ENCODE measurements around the gene SEMA6B.

Gene SEMA6B

DNA sequence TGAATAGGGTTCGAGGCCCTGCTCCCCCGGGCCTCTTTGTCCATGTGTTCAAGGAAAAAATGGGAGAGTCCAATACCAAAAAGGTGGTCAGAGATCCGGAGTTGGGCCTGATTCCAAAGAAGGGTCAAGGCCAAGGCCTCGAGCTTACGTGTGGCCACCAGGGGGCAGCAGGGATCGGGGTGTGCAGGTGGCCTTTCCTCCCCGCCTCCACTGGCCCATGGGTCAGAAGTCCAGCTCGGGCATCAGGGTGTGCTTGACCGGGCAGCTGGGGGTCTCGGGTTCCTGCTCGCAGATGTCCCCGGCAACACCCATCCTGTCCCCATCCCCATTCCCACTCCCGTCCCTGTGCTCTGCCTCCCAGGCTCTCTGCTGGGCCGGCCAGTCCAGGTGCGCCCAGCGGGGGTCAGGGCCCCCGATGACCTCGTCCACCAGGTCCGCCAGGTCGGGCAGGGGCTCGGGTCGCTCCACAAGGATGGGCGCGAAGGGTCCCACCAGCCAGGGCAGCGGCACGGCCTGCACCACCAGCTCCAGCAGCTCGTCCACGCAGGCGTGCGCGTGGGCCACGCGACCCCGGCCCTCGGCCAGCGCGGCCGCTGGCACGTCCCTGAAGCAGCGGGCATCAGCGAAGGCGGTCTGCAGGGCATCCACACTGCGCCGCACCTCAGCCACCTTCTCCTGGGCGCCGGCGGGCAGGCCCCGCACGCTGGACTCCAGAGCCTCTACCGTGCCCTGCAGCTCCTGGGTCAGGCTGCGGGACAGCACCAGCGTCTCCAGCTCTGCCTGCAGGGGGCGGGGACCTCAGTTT is 36.0 kb downstream of the SEMA6B start:
- DNase-seq = peak; percentile 71

DNA sequence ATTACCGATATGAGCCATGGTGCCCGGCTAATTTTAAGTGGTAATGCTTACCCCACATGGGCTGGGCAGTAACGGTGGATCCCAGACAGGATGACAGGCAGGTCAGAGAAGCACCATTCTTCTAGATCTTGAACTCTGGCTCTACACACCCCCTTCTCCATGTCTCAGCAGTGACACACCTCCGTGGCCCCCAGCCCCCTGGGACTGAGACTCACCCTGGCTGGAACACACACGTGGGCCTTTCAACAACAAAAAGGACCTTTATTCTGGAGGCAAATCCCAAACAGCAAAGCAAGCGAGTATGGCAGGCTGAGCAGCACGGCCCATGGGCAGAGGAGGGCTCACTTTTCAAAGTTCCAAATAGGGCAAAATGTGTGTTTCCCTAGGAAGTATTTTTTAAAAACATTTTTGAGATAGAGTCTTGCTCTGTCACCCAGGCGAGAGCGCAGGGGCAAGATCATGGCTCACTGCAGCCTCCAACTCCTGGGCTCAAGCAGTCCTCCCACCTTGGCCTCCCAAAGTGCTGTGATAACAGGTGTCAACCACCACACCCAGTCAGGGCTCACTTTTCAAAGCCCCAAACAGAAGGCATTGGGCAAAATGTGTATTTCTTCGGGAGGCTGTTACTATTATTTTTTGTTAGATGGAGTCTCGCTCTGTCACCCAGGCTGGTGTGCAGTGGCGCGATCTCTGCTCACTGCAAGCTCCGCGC is 37.0 kb downstream of the SEMA6B start:
- no peak for DNase-seq

DNA sequence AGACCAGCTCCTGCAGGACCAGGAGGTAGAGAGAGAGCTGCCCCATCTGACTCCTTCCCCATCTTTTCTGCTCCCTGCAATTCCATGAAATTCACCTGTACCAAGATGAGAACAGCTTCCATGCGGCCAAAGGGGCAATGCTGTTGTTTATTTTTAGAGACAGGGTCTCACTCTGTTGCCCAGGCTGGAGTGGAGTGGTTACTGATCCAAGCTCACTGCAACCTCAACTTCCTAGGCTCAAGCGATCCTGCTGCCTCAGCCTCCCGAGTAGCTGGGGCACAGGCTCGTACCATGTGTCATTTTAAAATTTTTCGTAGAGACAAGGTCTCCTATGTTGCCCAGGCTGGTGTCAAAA is 37.6 kb downstream of the SEMA6B start:
- no peak for DNase-seq

- DNase-seq = no peak
These were observed 38.2 kb downstream of the SEMA6B start for GRCh38 chr19:4521170-4521887.

DNA sequence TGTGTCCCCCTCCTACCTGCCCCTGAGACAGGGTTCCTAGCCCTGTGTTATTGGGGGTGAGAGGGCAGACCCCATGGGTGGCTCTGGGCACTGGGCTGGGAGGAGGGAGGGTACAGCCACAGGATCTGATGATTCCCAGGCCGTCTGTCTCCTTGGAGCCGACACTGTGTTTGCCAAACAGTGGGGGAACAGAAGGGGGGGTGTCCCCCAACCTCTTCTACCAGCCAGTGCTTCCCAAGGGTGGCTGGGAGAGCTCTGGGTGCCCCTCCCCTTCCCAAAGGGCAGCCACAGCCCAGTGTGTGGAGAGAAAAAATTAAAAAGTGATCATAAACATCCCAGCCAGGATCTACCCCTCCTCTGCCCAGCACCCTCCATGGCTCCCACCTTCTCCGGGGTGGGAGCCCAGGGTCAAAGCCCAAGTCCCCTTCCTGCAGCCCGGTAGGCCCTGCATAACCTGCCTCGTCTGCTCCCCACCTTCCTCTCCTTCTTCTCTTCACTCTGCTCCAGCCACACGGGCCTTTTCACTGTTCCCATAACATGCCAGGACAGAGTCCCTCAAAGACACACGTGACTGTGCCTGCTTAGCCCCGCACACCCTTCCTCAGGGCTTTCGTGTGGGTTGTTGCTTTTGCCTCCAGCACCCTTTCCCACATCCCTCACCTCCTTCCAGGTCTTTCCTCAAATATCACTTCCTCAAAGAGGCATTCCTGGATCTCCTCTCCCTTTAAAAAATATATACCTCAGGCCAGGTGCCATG is 39.8 kb downstream of the SEMA6B start:
- no peak for DNase-seq

DNA sequence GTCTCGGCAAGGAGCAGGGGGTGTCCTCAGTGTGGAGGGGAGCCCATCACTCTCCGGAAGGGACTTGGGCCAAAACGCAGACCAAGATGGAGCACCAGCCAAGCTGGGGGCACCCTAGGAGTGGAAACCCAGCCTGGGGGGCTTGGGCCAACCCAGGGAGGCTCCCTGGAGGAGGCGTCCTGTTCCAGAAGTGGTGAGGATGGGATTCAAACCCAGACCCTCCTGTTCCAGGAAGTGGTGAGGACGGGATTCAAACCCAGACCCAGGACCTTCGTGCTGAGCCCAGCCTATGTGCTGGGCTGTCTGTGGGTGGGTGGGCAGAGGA is 40.4 kb downstream of the SEMA6B start:
- DNase-seq = no peak

- no peak for DNase-seq
These were observed 40.9 kb downstream of the SEMA6B start, which contains the start of gene PLIN4 for GRCh38 chr19:4518345-4519171. Gene PLIN4, minus strand, starts transcription at chr19:4518486. Its CDS starts 214 bp downstream, at chr19:4518272.

DNA sequence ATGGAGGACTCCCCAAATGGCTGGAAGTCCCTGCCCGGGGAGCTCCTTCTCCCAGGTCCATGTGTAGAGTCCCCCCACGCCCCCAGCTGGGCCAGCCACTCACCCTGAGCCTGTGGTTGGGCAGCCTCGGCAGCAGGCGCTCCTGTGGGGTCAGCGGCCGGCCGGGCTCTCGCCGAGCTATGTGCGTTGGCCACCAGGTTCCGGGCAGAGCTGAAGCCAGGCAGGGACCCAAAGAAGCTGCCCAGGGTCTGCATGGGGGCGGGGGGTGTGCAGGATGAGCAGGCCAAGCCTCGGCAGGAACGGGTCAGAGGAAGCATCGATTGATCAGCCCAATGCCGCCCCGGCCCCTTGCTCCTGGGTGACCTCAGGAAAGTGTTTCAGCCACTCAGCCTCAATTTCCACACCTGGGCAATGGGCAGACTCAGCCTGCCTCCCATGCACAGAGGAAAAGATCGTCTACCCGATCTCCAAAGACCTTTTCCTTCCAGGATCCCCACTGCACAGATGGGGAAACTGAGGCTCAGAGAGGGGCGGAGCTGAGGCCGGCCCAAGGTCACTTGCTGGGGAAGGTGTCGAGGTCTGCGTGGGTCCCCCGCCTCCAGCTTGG is 41.9 kb downstream of the SEMA6B start:
- DNase-seq = no peak

DNA sequence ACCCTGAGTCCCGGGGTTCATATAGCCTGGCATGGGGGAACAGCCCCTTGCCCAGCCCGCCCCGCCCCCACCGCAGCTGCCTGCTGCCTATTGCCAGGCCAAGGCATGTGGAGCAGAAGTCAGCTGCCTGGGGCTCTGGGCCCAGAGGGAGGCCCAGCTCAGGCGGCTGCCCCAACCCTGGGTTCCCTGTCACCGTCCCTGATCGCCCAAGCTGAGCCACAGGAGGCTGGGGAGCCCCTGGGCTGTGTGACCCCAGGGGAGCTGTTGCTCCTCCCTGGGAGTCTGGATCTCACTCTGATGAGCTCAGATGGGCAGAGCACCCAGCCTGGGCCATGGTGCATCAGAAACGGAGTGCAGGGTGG is 42.6 kb downstream of the SEMA6B start:
- DNase-seq = no peak

GRCh38 chr19:4516199-4516938 is 43.1 kb downstream of the SEMA6B start:
- DNase-seq = no peak

- DNase-seq = no peak
These were observed 43.8 kb downstream of the SEMA6B start for GRCh38 chr19:4515732-4516131.

DNA sequence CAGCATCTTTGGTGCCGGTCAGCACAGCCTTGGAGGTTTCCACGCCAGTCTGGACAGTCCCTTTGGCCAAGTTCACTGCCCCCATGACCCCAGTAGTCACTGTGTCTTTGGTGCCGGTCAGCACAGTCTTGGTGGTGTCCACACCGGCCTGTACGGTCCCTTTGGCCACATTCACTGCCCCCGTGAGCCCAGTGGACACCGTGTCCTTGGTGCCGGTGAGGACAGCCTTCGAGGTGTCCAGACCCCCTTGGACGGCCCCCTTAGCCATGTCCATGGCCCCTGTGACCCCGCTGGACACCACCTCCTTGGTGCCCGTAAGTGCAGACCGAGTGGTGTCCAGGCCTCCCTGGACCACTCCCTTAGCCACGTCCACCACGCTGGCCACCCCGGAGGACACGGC is 46.2 kb downstream of the SEMA6B start:
- DNase-seq = no peak

DNA sequence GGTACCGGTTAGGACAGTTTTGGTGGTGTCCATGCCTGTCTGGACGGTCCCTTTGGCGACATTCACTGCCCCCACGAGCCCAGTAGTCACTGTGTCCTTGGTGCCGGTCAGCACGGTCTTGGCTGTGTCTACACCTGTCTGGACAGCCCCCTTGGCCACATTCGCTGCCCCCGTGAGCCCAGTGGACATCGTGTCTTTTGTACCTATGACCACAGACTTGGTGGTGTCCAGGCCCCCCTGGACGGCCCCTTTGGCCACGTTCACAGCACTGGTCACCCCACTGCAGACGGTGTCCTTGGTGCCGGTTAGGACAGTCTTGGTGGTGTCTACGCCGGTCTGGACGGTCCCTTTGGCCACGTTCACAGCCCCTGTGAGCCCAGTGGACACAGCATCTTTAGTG is 47.4 kb downstream of the SEMA6B start:
- DNase-seq = no peak

GRCh38 chr19:4511300-4512054 is 48.0 kb downstream of the SEMA6B start:
- no peak for DNase-seq

- DNase-seq = no peak
These were observed 48.8 kb downstream of the SEMA6B start for GRCh38 chr19:4510435-4511255.

- DNase-seq = no peak
These were observed 50.8 kb downstream of the SEMA6B start for GRCh38 chr19:4508698-4509097.

DNA sequence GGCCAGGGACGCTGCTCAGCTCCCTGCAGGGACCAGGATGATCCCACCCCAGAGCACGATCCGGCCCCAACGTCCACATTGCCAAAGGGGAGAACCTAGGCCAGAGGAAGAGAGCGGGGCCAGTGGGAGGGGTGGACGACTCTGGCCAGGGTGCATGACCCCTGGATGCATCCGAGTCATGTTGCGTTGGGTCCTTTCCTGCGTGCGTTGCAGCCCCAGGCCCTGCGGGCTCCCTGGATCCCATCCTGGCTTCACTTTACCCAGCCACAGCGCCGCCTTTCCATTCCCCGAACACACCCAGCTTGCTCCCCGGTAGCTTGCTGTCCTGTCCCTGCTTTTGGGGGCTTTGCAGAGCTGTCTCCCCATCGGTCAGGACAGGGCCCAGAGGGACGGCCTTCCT is 51.7 kb downstream of the SEMA6B start:
- no peak for DNase-seq

DNA sequence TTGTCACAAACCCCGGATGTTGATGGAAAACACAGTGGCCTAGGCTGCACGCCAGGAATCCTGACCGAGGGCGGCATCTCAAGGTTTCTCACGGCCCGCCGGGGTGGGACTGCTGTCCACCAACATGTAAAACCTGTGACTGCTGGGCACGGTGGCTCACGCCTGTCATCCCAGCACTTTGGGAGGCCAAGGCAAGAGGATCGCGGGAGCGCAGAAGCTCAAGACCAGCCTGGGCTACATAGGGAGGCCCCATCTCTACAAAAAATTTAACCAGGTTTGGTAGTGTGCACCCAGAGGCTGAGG is 52.4 kb downstream of the SEMA6B start:
- DNase-seq = no peak

- no peak for DNase-seq
These were observed 52.9 kb downstream of the SEMA6B start for GRCh38 chr19:4506449-4507149.

All from activated CD8-positive, alpha-beta memory T cell treated with anti-CD3 and anti-CD28 coated beads, Interleukin-2, amount 50 U/mL, for 48 hours (primary cell).